CD8-positive, alpha-beta memory T cell (primary cell): ENCODE measurements around the gene PATJ. TPM values are rescaled to one million over a fixed set of nuclear protein-coding genes. Genes with fewer than 3 reads are reported as not detected.

Experiments used
- CTCF ChIA-PET: fragments of 350-600 bp; sonication (Branson Sonifier 250); formaldehyde crosslinking; loops from one replicate; lab custom pipeline; 2021; ENCODE audit warnings: antibody characterized with exemption; lab: Charles Lee
- POLR2A ChIA-PET: fragments of 350-600 bp; sonication (Branson Sonifier 250); formaldehyde crosslinking; loops from one replicate; lab custom pipeline; 2021; ENCODE audit warnings: antibody characterized with exemption; lab: Charles Lee
- DNase-seq, 5 donors: peaks; one replicate each; pipeline versions ENCODE4 v3.0.0 to v3.0.0-alpha.2; 2020 to 2022; ENCODE audit warnings: mixed read lengths in 1 of 5
- H3K27ac ChIP-seq: one replicate; pipeline ENCODE4 v1.7.0; 2013; ENCODE audit warnings: low read depth, mild to moderate bottlenecking, low read length, moderate library complexity
- H3K27me3 ChIP-seq: 2 replicates; pipeline ENCODE4 v1.7.0; 2013; ENCODE audit warnings: low read length, mild to moderate bottlenecking; ENCODE audit not compliant: insufficient read depth, poor library complexity, severe bottlenecking
- H3K36me3 ChIP-seq: 2 replicates; pipeline ENCODE4 v1.7.0; 2013; ENCODE audit warnings: mild to moderate bottlenecking, low read length, moderate library complexity; ENCODE audit not compliant: insufficient read depth
- H3K4me1 ChIP-seq: 2 replicates; pipeline ENCODE4 v1.7.0; 2013; ENCODE audit warnings: mild to moderate bottlenecking, low read length, moderate library complexity; ENCODE audit not compliant: insufficient read depth
- H3K4me3 ChIP-seq: 2 replicates; pipeline ENCODE4 v1.7.0; 2013; ENCODE audit warnings: mild to moderate bottlenecking, low read length
- H3K9me3 ChIP-seq: 2 replicates; pipeline ENCODE4 v1.7.0; 2013; ENCODE audit warnings: mild to moderate bottlenecking, low read length
- H3K27ac Mint-ChIP-seq, 8 donors: one replicate each; pipeline ENCODE4 v1.8.0; 2020 to 2021; ENCODE audit warnings: mixed read lengths in 8 of 8, mild to moderate bottlenecking in 6 of 8, inconsistent platforms in 3 of 8, moderate library complexity in 3 of 8
- H3K27me3 Mint-ChIP-seq, 2 donors: one replicate each; pipeline ENCODE4 v1.8.0; 2020 to 2021; ENCODE audit warnings: mixed read lengths in 2 of 2, mild to moderate bottlenecking in 1 of 2, moderate library complexity in 1 of 2
- H3K36me3 Mint-ChIP-seq, 3 donors: one replicate each; pipeline ENCODE4 v1.8.0; 2020 to 2021; ENCODE audit warnings: mixed read lengths in 3 of 3, inconsistent platforms in 1 of 3, mild to moderate bottlenecking in 1 of 3
- H3K4me1 Mint-ChIP-seq, 3 donors: one replicate each; pipeline ENCODE4 v1.8.0; 2020 to 2021; ENCODE audit warnings: mixed read lengths in 3 of 3, inconsistent platforms in 1 of 3, mild to moderate bottlenecking in 1 of 3
- H3K4me3 Mint-ChIP-seq, 7 donors: one replicate each; pipeline ENCODE4 v1.8.0; 2020 to 2021; ENCODE audit warnings: mixed read lengths in 7 of 7, mild to moderate bottlenecking in 6 of 7, moderate library complexity in 4 of 7, inconsistent platforms in 2 of 7
- H3K9me3 Mint-ChIP-seq, 5 donors: one replicate each; pipeline ENCODE4 v1.8.0; 2020 to 2022; ENCODE audit warnings: mixed read lengths in 5 of 5, mild to moderate bottlenecking in 3 of 5, moderate library complexity in 2 of 5, inconsistent platforms in 1 of 5
- polyA plus RNA-seq: library from polyadenylated mRNA; unstranded; fragments of 300-500 nt; fragmentation: Illumina TruSeq; gene quantifications from one replicate; pipeline ENCODE4 v1.2.3, GENCODE V29; 2021
- total RNA-seq, 2 experiments: library from RNA; stranded (reverse); gene quantifications; one replicate each; pipeline ENCODE4 v1.2.3, GENCODE V29; 2021

Gene PATJ
- total and polyA plus RNA-seq, 3 experiments from 2014 or later = 9.8 to 24.4 (median 10.3) TPM

DNA sequence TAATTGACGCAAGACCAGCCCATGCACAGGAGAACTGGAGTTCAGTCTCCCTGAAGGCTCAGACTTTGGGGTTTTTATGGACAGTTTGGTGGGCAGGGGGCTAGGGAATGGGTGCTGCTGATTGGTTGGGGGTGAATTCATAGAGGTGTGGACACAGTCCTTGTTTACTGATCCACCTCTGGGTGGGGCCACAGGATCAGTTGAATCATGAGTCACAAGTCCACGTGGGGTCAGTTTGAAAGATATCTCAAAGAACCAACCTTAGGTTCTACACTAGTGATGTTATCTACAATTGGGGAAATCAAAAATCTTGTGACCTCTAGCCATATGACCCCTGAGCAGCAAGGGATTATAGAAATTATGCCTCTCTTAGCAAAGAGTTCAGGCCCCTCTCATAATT lies 324.4 kb downstream of the PATJ start:
- no peak overlapping the region for H3K27ac ChIP-seq
- Mint-ChIP-seq H3K36me3 (peaks cover 21 to 46% (median 22%) of the 10 kb centered on the region in 3 donors), H3K4me1 (peaks cover 0 to 2% (median 0%) of the 10 kb centered on the region in 3 donors), H3K27me3 (no peaks in the 10 kb centered on the region), H3K9me3 (peaks cover 0 to 4% (median 2%) of the 10 kb centered on the region in 5 donors), H3K4me3 (no peak overlapping the region), H3K27ac (no peak overlapping the region)
- H3K4me1 ChIP-seq = no peaks in the 10 kb centered on the region
- no peak overlapping the region for H3K4me3 ChIP-seq
- no peaks in the 10 kb centered on the region for H3K27me3 ChIP-seq
- H3K9me3 ChIP-seq = no peaks in the 10 kb centered on the region
- ChIA-PET POLR2A (no interaction called here), CTCF (no interaction called here)
- DNase-seq = no peak
- H3K36me3 ChIP-seq = no peaks in the 10 kb centered on the region

DNA sequence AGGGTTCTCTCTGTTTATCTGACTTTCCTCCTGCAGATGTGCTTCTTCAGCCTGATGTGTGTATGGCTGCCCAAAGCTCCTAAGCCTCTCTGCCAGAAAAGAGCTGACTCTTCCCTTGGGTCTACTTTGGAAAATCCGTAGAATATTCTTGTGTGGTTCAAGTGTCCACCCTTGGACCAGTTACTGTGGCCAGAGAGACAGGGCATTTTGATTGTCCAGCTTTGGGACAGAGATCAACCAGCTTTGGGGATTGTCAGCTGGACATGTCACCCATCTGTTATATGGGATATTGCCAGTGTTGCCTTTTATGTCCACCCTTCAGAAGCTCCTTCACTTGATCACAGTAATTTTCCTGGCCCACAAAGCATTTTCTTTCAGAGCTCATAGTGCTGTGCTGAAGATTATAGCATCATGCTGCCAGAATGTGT lies 326.1 kb downstream of the PATJ start:
- POLR2A ChIA-PET = interaction anchor here (0.6 kb wide), 1 partner anchor 681 kb away, joined by 3 read pairs; no protein-coding TSS in a partner anchor
- no peak overlapping the region for H3K27ac ChIP-seq
- Mint-ChIP-seq H3K4me3 (no peak overlapping the region), H3K27me3 (no peaks in the 10 kb centered on the region), H3K9me3 (peaks cover 0 to 4% (median 2%) of the 10 kb centered on the region in 5 donors), H3K27ac (peak overlapping the region in 1 of 8 donors; percentile 39), H3K36me3 (peaks cover 19 to 41% (median 22%) of the 10 kb centered on the region in 3 donors), H3K4me1 (no peaks in the 10 kb centered on the region)
- no peak overlapping the region for H3K4me3 ChIP-seq
- H3K36me3 ChIP-seq = no peaks in the 10 kb centered on the region
- H3K4me1 ChIP-seq = no peaks in the 10 kb centered on the region
- DNase-seq = no peak
- no peaks in the 10 kb centered on the region for H3K9me3 ChIP-seq
- CTCF ChIA-PET = interaction anchor here (2.4 kb wide), 1 partner anchor 14 kb away, joined by 6 read pairs; no protein-coding TSS in a partner anchor
- no peaks in the 10 kb centered on the region for H3K27me3 ChIP-seq

DNA sequence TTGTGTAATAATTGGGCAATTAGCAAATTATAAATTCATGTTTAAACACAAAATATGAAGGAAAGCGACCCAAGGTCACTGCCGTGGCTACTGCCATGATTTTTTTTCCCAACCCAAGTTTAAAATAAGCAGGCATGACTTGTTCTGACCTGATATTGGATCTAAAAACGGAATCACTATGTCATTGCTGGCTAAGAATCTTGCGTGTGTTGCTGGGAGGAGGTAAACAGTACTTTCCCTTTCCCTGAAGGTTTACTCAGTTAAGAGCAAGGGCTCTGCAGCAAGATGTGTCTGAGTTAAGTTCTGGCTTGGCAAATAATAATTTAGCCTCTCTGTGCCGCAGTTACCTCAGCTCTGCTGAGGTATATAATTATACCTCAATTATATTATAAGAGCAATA lies 326.7 kb downstream of the PATJ start:
- ChIA-PET POLR2A (no interaction called here), CTCF (interaction anchor here (2.4 kb wide), 1 partner anchor 13 kb away, joined by 6 read pairs; no protein-coding TSS in a partner anchor)
- H3K9me3 Mint-ChIP-seq = peaks cover 0 to 4% (median 2%) of the 10 kb centered on the region in 5 donors
- Histone ChIP-seq H3K27ac (no peak overlapping the region), H3K4me3 (no peak overlapping the region), H3K27me3 (no peaks in the 10 kb centered on the region), H3K9me3 (no peaks in the 10 kb centered on the region), H3K4me1 (no peaks in the 10 kb centered on the region), H3K36me3 (no peaks in the 10 kb centered on the region)
- no peak overlapping the region for H3K27ac Mint-ChIP-seq
- DNase-seq = no peak
- H3K36me3 Mint-ChIP-seq = peaks cover 18 to 36% (median 19%) of the 10 kb centered on the region in 3 donors
- no peaks in the 10 kb centered on the region for H3K4me1 Mint-ChIP-seq
- no peaks in the 10 kb centered on the region for H3K27me3 Mint-ChIP-seq
- H3K4me3 Mint-ChIP-seq = no peak overlapping the region

DNA sequence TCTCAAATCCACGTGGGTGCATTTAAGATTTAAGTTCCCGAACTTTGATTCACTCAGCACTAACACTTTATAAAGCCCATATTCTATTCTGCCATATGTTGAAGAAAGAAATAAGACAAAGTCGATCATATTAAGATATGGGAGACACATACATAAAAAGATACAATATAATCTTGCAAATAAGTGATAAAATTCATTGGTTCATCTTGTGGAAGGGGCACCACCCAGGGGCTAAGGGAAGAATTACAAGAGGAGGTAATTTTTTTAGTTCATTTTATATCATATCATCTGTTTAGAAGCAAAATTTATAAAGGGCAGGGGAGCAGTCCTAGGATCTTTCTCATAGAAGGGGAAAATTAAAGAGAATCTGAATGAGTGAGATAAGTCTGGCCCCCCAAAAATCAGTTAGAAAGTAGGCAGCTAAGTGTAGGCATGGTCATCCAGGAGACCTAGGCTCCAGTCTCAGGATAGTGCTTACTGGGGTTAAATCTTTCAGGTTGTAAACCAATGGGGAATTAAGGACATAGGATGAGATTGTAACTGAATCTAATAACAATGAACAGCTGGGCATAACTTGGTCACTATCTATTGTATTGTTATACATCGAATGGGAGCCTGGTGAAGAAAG lies 328.2 kb downstream of the PATJ start:
- Mint-ChIP-seq H3K27me3 (no peaks in the 10 kb centered on the region), H3K36me3 (peaks cover 10 to 26% (median 18%) of the 10 kb centered on the region in 3 donors), H3K9me3 (peaks cover 0 to 4% (median 2%) of the 10 kb centered on the region in 5 donors), H3K4me1 (no peaks in the 10 kb centered on the region), H3K4me3 (no peak overlapping the region), H3K27ac (peak overlapping the region in 2 of 8 donors; percentile 11 to 32)
- no peaks in the 10 kb centered on the region for H3K27me3 ChIP-seq
- no peaks in the 10 kb centered on the region for H3K36me3 ChIP-seq
- ChIA-PET POLR2A (no interaction called here), CTCF (interaction anchor here (1.9 kb wide), 1 partner anchor 12 kb away, joined by 5 read pairs; no protein-coding TSS in a partner anchor)
- no peak for DNase-seq
- no peaks in the 10 kb centered on the region for H3K4me1 ChIP-seq
- no peak overlapping the region for H3K27ac ChIP-seq
- no peak overlapping the region for H3K4me3 ChIP-seq
- H3K9me3 ChIP-seq = no peaks in the 10 kb centered on the region

DNA sequence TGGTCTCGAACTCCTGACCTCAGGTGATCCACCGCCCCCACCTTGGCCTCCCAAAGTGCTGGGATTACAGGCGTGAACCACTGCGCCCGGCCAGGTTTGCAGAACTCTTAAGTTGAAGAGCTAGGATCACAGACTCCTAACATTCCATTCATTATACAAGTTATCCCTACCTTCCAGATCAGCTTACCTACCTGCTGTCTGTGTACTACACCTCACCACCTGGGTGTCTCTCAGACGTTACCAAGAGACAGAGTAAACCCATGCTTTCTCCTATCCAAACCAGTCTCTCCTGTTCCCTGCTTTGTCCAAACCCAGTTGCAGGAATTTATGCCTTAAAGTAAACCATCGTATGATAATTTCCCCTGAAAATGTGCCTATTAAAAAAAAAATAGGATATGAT lies 329.4 kb downstream of the PATJ start:
- no peak overlapping the region for H3K4me3 ChIP-seq
- peaks cover 0 to 1% (median under 1%) of the 10 kb centered on the region in 5 donors for H3K9me3 Mint-ChIP-seq
- no peaks in the 10 kb centered on the region for H3K27me3 Mint-ChIP-seq
- DNase-seq = no peak
- H3K27ac ChIP-seq = no peak overlapping the region
- H3K27ac Mint-ChIP-seq = no peak overlapping the region
- H3K4me1 ChIP-seq = no peaks in the 10 kb centered on the region
- ChIA-PET CTCF (interaction anchor here (1.9 kb wide), 1 partner anchor 11 kb away, joined by 5 read pairs; no protein-coding TSS in a partner anchor), POLR2A (no interaction called here)
- no peaks in the 10 kb centered on the region for H3K36me3 ChIP-seq
- H3K27me3 ChIP-seq = no peaks in the 10 kb centered on the region
- no peak overlapping the region for H3K4me3 Mint-ChIP-seq
- no peaks in the 10 kb centered on the region for H3K9me3 ChIP-seq
- H3K36me3 Mint-ChIP-seq = peaks cover 4 to 17% (median 11%) of the 10 kb centered on the region in 3 donors
- no peaks in the 10 kb centered on the region for H3K4me1 Mint-ChIP-seq

DNA sequence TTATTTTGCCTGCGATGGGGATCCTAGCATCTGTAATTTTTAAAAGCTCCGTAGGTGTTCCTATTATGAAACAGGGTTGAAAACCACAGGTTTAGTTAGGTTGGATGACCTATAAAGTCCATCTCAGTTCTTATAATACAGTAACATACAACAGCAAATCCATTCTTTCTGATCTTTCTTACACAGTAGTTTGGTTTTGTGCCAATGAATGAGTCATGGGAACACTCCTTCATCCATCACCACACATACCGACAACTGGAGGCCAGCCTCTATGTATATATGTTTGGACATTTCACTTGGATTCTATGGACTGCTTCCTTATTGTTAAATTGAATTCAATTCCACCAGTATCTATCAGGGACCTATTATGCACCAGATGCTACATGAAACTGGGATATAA lies 334.0 kb downstream of the PATJ start:
- Mint-ChIP-seq H3K4me1 (no peaks in the 10 kb centered on the region), H3K9me3 (no peaks in the 10 kb centered on the region), H3K4me3 (no peak overlapping the region), H3K27ac (no peak overlapping the region), H3K36me3 (peaks cover 0 to 18% (median 9%) of the 10 kb centered on the region in 3 donors), H3K27me3 (no peaks in the 10 kb centered on the region)
- no peaks in the 10 kb centered on the region for H3K27me3 ChIP-seq
- no peaks in the 10 kb centered on the region for H3K9me3 ChIP-seq
- no peaks in the 10 kb centered on the region for H3K36me3 ChIP-seq
- ChIA-PET POLR2A (no interaction called here), CTCF (no interaction called here)
- H3K4me3 ChIP-seq = no peak overlapping the region
- H3K4me1 ChIP-seq = no peaks in the 10 kb centered on the region
- no peak for DNase-seq
- H3K27ac ChIP-seq = no peak overlapping the region

DNA sequence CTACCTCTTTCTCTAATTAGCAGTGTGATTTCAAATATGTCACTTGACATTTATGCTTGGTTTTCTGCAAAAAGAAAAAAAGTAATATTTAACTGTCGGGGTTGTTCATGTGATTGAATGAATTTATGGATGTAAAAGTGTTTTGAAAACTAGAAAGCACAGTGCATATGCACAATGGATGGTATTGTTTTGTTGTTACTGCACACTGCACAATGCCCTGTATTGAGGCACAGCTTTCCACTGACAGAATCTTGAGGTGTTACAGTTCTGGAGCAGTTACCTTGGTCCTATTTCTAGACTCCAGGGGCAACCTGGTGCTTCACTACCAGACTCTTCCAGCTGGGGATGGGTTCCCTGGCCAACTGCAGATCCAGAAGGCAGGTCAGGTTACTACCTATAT lies 335.5 kb downstream of the PATJ start:
- DNase-seq = no peak
- CTCF ChIA-PET = no interaction called here
- Mint-ChIP-seq H3K9me3 (no peaks in the 10 kb centered on the region), H3K27me3 (no peaks in the 10 kb centered on the region), H3K4me1 (no peaks in the 10 kb centered on the region), H3K4me3 (no peak overlapping the region), H3K36me3 (peaks cover 0 to 21% (median 9%) of the 10 kb centered on the region in 3 donors), H3K27ac (peak overlapping the region in 3 of 8 donors; percentile 7 to 54 (median 35))
- POLR2A ChIA-PET = no interaction called here
- no peaks in the 10 kb centered on the region for H3K36me3 ChIP-seq
- no peaks in the 10 kb centered on the region for H3K4me1 ChIP-seq
- H3K9me3 ChIP-seq = no peaks in the 10 kb centered on the region
- H3K4me3 ChIP-seq = no peak overlapping the region
- H3K27ac ChIP-seq = no peak overlapping the region
- no peaks in the 10 kb centered on the region for H3K27me3 ChIP-seq
